Measurements from ENCODE around the gene PRB2.
"Not testable (repeated sequence)": the region's sequence is repeated elsewhere in the genome, so short reads cannot be mapped to it uniquely, and the experiment has no call there.

Gene PRB2

DNA sequence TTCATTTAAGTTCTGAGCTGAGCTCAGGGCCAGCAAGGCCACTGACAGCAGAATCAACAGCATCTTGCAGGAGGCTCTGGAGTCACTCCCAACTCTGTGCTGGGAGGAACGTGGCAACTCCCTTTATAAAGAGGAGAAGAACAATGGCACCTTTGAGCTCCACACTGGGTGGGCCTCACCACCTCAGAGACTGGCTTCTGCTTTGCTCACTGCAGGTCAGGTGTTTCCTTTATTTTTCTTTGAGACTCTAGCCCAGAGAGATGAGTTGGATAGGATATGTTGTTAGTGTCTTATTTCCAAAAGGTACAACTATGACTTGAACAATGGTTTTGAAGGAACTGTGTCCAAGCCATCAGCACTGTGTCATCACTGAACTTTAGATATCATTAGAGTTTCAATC, at the start of gene PRB2:
Gene PRB2, minus strand, starts transcription at position 101 of the 400 bp plus-strand sequence. Its CDS starts 38 bp downstream, at position 63.
- DNase-seq (ENCODE audit: low read depth in 2 of 3, low spot score in 2 of 3), result not testable (repeated sequence)

DNA sequence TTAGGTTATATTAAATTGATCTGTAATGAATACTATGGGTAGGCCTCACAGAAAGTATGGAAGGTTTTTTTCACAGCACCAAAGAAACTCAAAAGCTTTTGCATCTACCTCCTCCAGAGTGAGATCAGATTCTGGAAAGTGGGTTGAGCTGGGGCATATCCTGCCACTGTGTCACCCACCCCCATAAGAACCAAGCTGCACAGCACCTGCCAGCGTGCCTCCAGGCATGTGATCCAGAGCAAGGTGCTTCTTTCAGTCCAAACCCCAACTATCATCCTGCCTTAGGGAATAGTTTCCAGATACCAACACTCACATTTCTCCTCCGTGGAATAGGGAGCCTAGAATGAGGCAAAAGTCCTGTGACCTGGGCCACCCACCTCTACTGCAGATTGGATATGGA, 42.6 kb upstream of the PRB2 start:
- DNase-seq (ENCODE audit: low read depth in 2 of 3, low spot score in 2 of 3), result no peak

DNA sequence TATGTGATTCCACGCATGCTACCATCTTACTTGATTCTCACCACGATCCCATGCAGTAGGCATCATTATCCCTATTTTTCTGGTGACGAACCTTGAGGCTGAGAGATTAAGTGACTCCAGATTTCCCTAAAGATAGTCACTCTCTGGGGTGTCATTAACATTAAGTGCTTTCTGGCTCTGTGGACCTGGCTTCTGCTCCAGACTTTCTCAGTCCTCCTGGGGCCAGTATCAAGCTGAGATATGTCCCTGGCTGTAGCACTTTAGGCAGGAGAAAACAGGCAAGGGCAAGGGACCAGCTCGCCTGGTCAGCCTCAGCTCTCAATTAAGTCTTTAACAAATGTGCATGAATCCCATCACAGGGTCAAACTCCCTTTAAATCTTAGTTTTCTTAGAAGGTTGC, 38.3 kb upstream of the PRB2 start:
- DNase-seq (ENCODE audit: low read depth in 2 of 3, low spot score in 2 of 3), result no peak

DNA sequence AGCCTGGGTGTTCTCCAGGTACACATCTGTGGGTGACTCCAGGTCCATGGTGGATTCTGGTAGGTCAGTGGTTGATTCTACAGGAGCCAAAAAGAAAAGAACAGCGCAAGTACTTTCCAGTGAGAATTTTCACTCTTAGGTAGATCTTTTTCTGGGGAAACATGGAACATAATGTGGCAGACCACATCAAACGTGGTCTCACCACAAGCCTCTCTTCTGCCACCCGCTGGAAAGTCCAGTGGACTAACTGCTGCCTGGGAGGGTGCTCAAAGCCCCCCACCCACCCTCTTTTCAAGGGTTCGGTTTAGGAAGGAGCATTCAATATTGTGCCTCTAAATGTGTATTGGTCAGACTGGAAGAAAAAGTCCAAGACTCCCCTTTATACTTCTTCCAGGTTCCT, 36.1 kb upstream of the PRB2 start:
- DNase-seq (ENCODE audit: low read depth in 2 of 3, low spot score in 2 of 3), result no peak

DNA sequence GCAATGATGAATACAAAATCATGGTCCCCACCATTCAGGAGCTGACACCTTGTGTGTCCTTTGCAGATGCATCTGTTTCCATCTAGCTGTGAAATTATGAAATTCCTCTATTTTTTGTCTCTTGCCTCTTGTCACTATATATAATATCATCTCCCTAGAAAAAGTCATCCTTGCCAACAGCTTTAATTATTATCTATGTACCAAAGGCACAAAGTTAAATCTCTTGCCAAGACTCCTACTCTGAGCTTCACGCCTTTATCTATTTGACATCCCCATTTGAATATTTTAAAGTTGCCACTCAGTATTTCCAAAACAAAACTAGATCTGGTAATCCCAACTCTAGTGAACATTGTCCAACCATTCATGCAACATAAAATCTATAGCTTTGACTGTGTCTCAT, 32.0 kb upstream of the PRB2 start:
- DNase-seq (ENCODE audit: low read depth in 2 of 3, low spot score in 2 of 3), result no peak

DNA sequence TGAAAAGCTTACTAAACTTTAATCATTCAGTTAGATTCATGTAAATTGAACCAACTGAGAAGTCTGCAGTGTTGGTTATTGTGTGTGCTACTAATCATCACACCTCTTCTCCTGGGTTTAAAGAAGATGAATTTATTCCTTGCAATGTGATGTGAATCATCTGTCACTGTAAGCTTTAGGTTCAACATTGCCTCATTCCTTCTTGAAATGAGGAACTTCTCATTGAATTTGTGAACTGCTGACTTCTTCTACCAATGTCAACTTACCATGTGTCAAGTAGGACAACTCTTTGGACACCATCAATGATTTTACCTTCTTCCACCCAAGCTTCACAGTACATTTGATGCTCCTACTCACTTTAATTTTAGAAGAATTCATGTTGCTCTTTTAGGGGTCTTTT, 17.4 kb upstream of the PRB2 start:
- no peak for DNase-seq (ENCODE audit: low read depth in 2 of 3, low spot score in 2 of 3)

DNA sequence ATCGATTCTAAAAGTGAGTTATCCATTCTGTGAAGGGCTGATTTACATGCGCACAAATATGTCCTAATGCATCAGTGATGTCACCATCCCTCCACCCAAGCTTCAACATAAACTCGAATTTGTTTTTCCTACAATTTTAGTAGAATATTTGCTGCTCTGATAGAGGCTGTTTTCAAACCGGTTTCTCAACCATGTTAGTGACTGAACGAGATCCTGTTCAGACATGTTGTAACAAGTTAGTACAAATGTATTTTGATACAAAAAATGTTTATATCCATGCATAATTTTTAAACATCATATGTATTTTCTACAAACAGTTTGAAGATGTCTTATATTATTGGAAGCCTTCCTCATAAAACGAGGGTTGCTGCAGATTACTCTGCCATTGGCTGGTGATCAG, 12.7 kb upstream of the PRB2 start:
- no peak for DNase-seq (ENCODE audit: low read depth in 2 of 3, low spot score in 2 of 3)

DNA sequence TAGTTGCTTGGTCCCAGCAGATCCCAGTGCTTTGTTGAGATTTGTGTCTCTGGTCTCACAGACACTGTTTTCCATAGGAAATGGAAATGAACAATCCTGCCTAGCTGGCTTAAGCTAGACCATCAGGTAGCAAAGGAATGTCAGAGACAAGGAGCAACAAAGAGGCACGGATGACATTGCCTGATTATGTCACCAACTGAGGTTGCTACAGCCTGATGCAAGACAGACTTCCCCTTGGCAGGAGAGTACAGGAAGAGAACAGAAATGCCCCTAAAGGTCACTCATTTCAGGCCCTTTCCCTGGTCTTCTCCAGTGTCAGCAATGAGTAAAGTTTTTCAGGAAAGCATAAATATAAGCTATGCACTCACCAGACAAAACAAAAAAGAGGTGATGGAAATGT, 2.0 kb upstream of the PRB2 start:
- no peak for DNase-seq (ENCODE audit: low read depth in 2 of 3, low spot score in 2 of 3)

DNA sequence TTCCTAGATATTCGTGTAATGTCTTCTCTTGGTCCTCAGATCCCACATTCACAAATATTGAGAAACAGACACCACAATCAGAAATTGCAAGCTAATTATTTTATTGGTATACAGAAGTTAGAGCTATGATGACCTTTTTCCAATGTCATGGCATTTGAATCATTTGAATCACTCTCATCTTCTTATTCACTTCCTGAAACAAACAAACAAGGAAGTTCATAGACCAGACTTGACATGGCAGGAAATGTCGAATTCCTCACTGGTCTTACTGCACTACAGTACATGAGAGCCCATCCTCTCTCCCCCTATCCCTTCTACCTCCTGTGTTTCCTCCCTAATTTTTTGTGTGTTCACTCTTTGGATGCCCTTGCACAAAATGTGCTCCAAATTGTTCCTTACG, 3.9 kb downstream of the PRB2 start:
- not testable (repeated sequence) for DNase-seq (ENCODE audit: low read depth in 2 of 3, low spot score in 2 of 3)

DNA sequence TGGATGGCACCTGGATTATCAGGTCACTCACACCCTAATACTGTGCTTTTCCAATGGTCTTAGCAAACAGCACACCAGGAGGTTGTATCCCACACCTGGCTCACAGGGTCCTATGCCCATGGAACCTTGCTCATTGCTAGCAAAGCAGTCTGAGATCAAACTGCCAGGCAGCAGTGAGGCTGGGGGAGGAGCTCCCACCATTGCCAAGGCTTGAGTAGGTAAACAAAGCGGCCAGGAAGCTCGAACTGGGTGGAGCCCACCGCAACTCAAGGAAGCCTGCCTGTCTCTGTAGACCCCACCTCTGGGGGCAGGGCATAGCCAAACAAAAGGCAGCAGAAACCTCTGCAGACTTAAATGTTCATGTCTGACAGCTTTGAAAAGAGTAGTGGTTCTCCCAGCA, 17.9 kb downstream of the PRB2 start:
- not testable (repeated sequence) for DNase-seq (ENCODE audit: low read depth in 2 of 3, low spot score in 2 of 3)

DNA sequence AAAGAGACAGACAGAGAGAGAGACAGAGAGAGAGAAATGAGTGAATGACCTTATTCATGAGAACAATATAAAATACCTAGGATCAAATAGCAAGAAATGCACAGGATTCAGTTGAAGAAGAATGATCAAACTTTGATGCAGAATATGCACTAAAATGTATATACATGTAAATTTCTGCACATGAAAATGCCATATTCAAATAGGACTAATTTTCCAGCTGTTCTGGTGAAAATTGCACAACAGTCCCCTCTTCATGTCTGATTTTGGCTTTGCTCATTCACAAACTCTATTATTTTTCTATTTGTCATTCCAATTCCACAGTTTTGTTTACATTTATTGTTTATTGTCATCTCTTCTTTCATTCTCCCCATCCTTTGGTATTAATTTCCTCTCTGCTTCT, 34.2 kb downstream of the PRB2 start:
- DNase-seq (ENCODE audit: low read depth in 2 of 3, low spot score in 2 of 3), result no peak

DNA sequence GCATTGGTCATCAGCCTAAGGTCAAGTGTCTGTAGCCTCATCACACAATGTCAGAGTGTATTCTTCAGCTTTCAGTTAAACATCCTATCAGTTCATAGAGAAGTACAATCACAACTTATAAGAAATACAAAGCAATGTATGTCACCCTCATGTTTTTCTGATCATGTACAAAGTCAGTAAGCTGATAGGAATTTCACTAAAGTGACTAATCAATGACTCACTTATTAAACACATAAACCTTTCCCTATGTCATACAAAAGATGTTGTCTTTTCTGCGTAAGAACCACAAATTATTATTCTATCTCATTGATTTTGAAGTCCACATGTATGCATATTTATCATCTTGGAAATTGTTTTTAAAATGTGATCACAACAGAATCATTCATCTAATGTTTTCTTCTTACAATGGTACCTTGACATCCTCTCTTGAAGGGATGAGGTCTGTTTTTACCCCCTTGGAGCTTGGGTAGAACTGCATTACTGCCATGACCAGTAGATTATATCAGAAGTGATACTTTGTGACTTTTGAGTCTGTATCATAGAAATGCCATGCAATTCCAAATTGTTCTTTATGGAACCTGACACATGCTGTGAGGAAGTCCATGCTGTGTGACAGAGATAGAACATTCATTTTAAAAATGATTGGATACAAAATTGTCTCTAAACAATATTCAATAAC, 35.0 kb downstream of the PRB2 start:
- DNase-seq (ENCODE audit: low read depth in 2 of 3, low spot score in 2 of 3), result not testable (repeated sequence)

DNA sequence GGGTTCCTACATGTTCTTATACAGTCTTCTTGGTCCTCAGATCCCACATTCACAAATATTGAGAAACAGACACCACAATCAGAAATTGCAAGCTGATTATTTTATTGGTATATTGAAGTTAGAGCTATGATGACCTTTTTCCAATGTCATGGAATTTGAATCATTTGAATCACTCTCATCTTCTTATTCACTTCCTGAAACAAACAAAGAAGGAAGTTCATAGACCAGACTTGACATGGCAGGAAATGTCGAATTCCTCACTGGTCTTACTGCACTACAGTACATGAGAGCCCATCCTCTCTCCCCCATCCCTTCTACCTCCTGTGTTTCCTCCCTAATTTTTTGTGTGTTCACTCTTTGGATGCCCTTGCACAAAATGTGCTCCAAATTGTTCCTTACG, 43.6 kb downstream of the PRB2 start:
- DNase-seq (ENCODE audit: low read depth in 2 of 3, low spot score in 2 of 3), result not testable (repeated sequence)

DNA sequence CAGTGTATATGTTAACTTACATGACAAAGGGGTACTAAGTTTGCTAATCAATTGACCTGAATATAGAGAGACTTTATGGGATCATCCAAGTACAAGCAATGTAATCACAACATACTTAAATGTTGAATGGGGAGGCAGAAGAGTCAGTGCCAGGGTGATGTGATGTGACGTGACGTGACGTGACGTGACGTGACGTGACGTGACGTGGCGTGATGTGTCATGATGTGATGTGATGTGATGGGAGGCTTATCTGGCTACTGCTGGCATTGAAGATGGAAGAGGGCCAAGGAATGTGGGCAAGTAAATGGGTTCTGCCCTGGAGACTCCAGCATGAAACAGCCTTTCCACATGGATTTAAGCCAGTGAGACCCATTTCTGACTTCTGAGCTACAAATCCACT, 46.9 kb downstream of the PRB2 start:
- DNase-seq (ENCODE audit: low read depth in 2 of 3, low spot score in 2 of 3), result no peak

DNA sequence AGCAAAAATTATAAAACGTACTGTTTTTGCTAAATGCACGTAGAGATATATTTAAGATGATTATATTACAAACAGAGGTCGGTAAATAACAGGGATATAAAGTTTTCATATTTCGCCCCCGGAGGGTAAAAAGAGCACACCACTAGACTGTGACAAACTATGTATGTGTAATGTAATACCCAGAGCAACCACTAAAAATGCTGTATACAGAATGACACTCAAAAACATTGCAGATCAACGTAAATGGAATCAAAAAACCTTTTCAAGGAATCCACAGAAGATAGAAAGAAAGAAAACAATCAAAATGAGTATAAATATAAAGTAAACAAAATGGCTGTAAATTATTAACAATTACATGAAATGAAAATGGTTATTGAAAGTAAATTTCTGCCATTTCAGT, 47.6 kb downstream of the PRB2 start:
- no peak for DNase-seq (ENCODE audit: low read depth in 2 of 3, low spot score in 2 of 3)

DNA sequence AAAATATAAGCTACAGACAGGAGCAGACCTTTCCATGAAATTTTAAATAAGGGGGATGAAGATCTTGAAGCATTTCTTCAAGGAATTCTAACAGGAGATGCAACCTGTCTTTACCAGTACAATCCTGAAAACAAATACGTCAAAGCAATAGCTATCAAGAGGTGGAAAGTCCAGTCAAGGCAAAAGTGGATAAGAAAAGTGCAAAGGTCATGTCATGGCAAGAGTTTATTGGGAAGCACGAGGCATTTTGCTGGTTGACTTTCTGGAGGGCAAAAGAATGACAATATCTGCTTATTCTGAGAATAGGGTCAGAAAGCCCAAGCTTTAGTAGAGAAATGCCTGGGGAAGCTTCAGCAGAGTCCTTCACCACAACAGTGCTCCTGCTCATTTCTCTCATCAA, 50.9 kb downstream of the PRB2 start:
- no peak for DNase-seq (ENCODE audit: low read depth in 2 of 3, low spot score in 2 of 3)

All from activated CD8-positive, alpha-beta memory T cell treated with anti-CD3 and anti-CD28 coated beads for 48 hours (primary cell).